H1 (cell line): ENCODE measurements around the gene NOS1AP. TPM values are rescaled to one million over a fixed set of nuclear protein-coding genes. Genes with fewer than 3 reads are reported as not detected.

ENCODE experiments used
- JUN ChIP-seq: IDR thresholded peaks from 2 replicates; pipeline ENCODE4 v1.6.1; 2011; ENCODE audit warnings: low read depth, mild to moderate bottlenecking, improper control_type of control experiment, low read length
- MAFK ChIP-seq: IDR thresholded peaks from 2 replicates; pipeline ENCODE4 v1.6.1; 2012; ENCODE audit warnings: low read depth, mild to moderate bottlenecking, improper control_type of control experiment, low read length
- NANOG ChIP-seq: IDR thresholded peaks from 2 replicates; pipeline ENCODE4 v1.6.1; 2011; ENCODE audit warnings: low read length, low read depth, mild to moderate bottlenecking, inconsistent platforms; ENCODE audit not compliant: insufficient read depth, poor library complexity, severe bottlenecking
- POU5F1 ChIP-seq: IDR thresholded peaks from 2 replicates; pipeline ENCODE4 v1.6.1; 2011; ENCODE audit warnings: low read depth, mild to moderate bottlenecking, low read length, moderate library complexity
- SIRT6 ChIP-seq: IDR thresholded peaks from one replicate; pipeline ENCODE4 v1.7.1; 2012; ENCODE audit warnings: low read length, inconsistent platforms
- TAF1 ChIP-seq: IDR thresholded peaks from 2 replicates; pipeline ENCODE4 v1.6.1; 2011; ENCODE audit warnings: mild to moderate bottlenecking, low read depth, low read length
- TEAD4 ChIP-seq: IDR thresholded peaks from 2 replicates; pipeline ENCODE4 v1.6.1; 2012; ENCODE audit warnings: low read depth, low read length, inconsistent platforms, mixed read lengths
- ZNF274 ChIP-seq: IDR thresholded peaks from 2 replicates; pipeline ENCODE4 v1.7.0; 2012; ENCODE audit warnings: low read length, borderline replicate concordance; ENCODE audit errors: extremely low read depth
- polyA plus RNA-seq, 7 experiments: library from polyadenylated mRNA; depleted of rRNA in 3 of 7; stranded (reverse) in 5 of 7; unstranded in 2 of 7; fragments of >200 nt in 5 of 7; fragments of 200-250 nt in 2 of 7; gene quantifications; 1 replicate in 5 of 7; 2 replicates in 1 of 7; 4 replicates in 1 of 7; pipeline versions ENCODE4 v1.2.1 to v1.2.3, GENCODE V29; 2011 to 2013; ENCODE audit warnings: missing spikeins in 2 of 7, mixed read lengths in 2 of 7
- total RNA-seq: library from RNA; stranded (reverse); fragmentation: NEBNext Ultra II Directional; extraction: Animal tissue kit (Norgen Biotek cat#: 25700); gene quantifications from 2 replicates; pipeline ENCODE4 v1.2.1, GENCODE V29; 2021
- TF ChIP-seq, protein P1 (sequence below): fragments of 300-600 bp; sonication (generic); IDR thresholded peaks from 2 replicates; pipeline ENCODE4 v1.7.1; 2012; ENCODE audit warnings: low read length, moderate library complexity, mild to moderate bottlenecking, inconsistent platforms; ENCODE audit not compliant: insufficient replicate concordance
- TF ChIP-seq, protein P2 (sequence below): IDR thresholded peaks from 2 replicates; pipeline ENCODE4 v1.6.1; 2012; ENCODE audit warnings: inconsistent platforms

Gene NOS1AP
- total and polyA plus RNA-seq, 2 of the 8 experiments (the other 6 are each of a cell fraction or from before 2014, with no cell fraction given) = 2.4 to 12.1 TPM

DNA sequence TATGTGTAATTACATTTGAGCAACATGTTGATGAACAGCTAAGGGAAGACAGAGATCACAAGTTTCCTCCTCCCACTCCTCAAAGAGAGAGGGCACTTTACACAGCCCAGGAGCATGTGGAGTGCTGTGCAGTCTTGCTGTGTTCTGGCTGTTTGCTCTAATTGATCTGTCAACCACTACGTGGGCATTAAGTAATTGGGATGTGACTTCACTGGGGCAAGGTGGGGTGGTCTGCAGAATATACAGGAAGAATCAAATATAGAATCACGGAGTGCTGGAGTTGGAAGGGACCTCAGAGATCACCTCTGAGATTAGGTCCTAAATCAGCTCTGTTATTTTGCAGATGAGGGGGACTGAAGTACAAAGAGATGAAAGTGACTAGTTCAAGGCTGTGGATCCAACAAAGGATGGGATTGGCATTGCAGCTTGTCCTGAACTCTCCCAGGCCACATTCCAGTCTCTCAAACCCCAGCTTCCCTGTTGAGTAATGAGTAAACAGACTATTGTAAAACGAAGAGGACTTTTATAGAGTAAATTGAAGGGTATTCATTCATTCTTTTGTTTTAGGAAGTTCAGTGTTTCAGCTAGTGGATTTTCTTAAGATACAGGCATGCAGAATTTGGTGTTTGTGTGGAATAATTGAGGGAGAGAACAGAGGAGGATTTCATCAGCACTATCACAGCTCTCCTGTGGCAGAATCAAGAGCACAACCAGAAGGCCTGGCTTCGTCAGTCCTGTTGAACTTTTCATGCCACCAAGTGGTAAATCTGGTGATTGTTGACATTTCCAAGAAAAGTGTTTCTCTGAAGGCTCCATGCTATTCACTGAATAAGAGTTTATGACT is 22.4 kb downstream of the NOS1AP start (continued):
- TF ChIP-seq, protein P1, sequence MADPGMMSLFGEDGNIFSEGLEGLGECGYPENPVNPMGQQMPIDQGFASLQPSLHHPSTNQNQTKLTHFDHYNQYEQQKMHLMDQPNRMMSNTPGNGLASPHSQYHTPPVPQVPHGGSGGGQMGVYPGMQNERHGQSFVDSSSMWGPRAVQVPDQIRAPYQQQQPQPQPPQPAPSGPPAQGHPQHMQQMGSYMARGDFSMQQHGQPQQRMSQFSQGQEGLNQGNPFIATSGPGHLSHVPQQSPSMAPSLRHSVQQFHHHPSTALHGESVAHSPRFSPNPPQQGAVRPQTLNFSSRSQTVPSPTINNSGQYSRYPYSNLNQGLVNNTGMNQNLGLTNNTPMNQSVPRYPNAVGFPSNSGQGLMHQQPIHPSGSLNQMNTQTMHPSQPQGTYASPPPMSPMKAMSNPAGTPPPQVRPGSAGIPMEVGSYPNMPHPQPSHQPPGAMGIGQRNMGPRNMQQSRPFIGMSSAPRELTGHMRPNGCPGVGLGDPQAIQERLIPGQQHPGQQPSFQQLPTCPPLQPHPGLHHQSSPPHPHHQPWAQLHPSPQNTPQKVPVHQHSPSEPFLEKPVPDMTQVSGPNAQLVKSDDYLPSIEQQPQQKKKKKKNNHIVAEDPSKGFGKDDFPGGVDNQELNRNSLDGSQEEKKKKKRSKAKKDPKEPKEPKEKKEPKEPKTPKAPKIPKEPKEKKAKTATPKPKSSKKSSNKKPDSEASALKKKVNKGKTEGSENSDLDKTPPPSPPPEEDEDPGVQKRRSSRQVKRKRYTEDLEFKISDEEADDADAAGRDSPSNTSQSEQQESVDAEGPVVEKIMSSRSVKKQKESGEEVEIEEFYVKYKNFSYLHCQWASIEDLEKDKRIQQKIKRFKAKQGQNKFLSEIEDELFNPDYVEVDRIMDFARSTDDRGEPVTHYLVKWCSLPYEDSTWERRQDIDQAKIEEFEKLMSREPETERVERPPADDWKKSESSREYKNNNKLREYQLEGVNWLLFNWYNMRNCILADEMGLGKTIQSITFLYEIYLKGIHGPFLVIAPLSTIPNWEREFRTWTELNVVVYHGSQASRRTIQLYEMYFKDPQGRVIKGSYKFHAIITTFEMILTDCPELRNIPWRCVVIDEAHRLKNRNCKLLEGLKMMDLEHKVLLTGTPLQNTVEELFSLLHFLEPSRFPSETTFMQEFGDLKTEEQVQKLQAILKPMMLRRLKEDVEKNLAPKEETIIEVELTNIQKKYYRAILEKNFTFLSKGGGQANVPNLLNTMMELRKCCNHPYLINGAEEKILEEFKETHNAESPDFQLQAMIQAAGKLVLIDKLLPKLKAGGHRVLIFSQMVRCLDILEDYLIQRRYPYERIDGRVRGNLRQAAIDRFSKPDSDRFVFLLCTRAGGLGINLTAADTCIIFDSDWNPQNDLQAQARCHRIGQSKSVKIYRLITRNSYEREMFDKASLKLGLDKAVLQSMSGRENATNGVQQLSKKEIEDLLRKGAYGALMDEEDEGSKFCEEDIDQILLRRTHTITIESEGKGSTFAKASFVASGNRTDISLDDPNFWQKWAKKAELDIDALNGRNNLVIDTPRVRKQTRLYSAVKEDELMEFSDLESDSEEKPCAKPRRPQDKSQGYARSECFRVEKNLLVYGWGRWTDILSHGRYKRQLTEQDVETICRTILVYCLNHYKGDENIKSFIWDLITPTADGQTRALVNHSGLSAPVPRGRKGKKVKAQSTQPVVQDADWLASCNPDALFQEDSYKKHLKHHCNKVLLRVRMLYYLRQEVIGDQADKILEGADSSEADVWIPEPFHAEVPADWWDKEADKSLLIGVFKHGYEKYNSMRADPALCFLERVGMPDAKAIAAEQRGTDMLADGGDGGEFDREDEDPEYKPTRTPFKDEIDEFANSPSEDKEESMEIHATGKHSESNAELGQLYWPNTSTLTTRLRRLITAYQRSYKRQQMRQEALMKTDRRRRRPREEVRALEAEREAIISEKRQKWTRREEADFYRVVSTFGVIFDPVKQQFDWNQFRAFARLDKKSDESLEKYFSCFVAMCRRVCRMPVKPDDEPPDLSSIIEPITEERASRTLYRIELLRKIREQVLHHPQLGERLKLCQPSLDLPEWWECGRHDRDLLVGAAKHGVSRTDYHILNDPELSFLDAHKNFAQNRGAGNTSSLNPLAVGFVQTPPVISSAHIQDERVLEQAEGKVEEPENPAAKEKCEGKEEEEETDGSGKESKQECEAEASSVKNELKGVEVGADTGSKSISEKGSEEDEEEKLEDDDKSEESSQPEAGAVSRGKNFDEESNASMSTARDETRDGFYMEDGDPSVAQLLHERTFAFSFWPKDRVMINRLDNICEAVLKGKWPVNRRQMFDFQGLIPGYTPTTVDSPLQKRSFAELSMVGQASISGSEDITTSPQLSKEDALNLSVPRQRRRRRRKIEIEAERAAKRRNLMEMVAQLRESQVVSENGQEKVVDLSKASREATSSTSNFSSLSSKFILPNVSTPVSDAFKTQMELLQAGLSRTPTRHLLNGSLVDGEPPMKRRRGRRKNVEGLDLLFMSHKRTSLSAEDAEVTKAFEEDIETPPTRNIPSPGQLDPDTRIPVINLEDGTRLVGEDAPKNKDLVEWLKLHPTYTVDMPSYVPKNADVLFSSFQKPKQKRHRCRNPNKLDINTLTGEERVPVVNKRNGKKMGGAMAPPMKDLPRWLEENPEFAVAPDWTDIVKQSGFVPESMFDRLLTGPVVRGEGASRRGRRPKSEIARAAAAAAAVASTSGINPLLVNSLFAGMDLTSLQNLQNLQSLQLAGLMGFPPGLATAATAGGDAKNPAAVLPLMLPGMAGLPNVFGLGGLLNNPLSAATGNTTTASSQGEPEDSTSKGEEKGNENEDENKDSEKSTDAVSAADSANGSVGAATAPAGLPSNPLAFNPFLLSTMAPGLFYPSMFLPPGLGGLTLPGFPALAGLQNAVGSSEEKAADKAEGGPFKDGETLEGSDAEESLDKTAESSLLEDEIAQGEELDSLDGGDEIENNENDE = peak; percentile 95
- no peak for TF ChIP-seq SIRT6
- TF ChIP-seq ZNF274 = no peak
- TF ChIP-seq, protein P2, sequence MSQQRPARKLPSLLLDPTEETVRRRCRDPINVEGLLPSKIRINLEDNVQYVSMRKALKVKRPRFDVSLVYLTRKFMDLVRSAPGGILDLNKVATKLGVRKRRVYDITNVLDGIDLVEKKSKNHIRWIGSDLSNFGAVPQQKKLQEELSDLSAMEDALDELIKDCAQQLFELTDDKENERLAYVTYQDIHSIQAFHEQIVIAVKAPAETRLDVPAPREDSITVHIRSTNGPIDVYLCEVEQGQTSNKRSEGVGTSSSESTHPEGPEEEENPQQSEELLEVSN = no peak
- no peak for TF ChIP-seq TAF1
- TF ChIP-seq JUN = no peak
- no peak for TF ChIP-seq MAFK
- no peak for TF ChIP-seq POU5F1
- TF ChIP-seq NANOG = peak; percentile 94
- TF ChIP-seq TEAD4 = peak; percentile 92
